Measurements from ENCODE around the gene TGOLN2.

Gene TGOLN2

DNA sequence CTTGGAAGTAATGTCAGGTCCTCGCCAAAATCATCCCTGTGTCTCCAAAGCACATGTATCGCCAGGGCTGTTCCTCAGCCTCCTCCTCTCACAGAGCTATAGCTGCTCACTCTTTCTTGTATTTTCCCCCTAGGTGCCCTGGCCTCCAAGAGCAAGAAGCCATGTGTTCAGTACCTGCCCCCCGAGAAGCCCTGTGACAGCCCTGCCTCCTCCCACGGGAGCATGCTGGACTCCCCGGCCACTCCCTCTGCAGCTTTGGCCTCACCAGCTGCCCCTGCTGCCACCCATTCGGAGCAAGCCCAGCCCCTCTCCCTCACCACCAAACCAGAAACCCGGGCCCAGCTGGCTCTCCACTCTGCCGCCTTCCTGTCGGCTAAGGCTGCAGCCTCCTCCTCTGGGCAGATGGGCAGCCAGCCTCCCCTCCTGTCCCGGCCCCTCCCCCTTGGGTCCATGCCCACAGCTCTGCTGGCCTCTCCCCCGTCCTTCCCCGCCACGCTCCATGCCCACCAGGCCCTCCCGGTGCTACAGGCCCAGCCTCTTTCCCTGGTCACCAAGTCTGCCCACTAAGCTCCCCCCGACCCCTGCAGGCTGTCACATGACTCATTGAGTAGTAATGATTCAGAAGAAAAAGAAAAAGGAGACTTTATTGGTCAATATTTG lies 18.8 kb downstream of the TGOLN2 start:
- DNase-seq (ENCODE audit: low spot score): no peak

DNA sequence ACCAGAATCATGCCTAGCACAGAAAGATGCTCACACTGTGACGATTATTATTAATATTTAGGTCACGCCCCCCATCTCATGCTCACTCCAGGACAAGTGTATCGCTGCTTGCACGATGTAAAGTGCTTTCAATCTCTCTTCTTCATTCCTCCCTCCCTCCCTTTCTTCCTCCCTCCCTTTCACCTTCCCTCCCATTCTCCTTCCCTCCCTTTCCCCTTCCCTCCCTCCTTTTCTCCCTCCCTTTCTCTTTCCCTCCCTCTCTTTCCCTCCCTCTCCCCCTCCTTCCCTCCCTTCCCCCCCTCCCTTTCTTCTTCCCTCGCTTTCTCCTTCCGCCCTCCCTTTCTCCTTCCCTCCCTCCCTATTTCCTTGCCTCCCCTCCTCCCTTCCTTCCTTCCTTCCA lies 19.6 kb downstream of the TGOLN2 start:
- DNase-seq (ENCODE audit: low spot score): no peak

DNA sequence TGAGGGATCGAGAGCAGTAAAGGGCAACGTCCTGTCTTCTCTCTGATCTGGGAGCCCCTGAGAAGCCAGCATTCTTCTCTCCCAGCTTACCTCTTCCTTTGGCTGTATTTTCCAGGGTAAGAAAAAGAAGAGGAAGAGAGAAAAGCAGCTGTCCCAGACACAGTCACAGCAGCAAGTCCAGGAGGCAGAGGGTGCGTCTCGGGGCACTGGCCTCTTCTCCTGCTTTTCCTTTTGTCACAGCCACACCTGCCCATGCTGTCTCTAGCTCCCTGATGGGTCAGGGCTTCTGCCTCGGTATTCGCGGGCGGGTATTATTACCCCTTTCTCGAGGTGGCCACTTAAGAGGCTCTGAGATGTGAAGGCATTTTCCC lies 20.3 kb downstream of the TGOLN2 start:
- DNase-seq (ENCODE audit: low spot score): no peak

DNA sequence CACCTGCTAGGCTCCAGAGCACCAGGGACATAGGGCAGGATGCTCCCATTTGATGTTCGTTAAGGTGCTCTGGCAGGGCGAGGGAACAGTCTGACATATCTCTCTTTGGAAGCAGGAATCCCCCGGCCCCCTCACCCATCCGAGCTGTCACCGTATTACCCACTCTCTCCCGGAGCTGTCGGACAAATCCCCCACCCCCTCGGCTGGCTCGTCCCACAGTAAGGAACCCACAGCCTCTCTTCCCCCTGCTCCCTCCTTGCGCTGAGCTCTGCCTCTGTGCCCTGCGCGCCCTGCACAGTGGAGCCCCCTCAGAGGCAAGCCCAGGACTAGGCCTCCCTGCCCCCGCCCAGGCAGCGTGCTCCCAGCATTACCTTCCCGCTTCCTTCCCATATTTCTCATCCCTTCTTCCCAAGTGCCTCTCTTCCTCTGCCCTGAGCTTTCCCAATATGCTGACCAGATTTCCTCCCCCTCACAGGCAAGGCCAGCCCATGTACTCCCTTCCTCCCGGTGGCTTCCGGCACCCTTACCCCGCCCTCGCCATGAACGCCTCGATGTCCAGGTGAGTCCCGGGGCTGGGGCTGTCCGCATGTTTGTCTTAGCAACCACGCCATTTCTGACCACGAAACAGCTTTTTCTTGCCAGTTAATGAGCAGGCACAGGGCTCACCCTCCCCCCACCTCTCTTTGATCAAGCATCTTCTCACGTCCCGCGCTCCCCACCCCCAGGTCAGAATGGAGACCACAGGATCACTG lies 23.8 kb downstream of the TGOLN2 start:
- no peak for DNase-seq (ENCODE audit: low spot score)

DNA sequence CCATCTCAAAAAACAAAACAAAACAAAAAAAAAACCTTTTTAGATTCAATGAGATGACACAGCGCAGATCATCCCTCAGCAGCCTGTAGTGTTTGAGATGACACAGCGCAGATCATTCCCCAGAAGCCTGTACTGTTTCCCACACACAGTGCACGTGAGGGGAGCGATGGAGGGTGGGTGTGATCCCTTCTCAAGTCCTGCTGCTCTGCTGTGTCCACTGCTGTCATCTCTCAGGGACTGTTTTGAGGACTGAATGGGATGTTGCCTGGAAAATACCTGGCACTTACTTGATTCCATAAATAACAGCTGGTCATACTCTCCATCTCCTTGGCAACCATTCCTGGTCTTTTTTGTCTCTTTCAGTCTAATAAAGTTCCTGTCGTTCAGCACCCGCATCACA lies 25.7 kb downstream of the TGOLN2 start:
- no peak for DNase-seq (ENCODE audit: low spot score)

DNA sequence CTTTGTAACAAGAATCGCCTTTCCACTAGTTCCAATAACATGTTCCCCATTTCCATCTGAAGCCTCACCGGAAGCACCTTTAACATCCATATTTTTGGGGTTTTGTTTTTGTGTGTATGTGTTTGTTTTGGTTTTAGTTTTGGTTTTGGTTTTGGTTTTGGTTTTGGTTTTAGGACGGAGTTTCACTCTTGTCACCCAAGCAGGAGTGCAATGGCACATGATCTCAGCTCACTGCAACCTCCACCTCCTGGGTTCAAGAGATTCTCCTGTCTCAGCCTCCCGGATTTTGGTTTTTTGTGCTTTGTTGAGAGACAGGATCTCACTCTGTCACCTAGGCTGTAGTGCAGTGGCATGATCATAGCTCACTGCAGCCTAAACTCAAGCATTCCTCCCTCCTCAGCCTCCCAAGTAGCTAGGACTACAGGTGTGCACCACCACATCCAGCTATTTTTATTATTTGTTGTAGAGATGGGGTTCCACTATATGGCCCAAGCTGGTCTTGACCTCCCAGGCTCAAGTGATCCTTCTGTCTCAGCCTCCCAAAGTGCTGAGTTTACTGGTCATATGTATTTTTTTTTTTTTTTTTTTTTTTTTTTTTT lies 36.3 kb downstream of the TGOLN2 start:
- peak; percentile 39 for DNase-seq (ENCODE audit: low spot score)

DNA sequence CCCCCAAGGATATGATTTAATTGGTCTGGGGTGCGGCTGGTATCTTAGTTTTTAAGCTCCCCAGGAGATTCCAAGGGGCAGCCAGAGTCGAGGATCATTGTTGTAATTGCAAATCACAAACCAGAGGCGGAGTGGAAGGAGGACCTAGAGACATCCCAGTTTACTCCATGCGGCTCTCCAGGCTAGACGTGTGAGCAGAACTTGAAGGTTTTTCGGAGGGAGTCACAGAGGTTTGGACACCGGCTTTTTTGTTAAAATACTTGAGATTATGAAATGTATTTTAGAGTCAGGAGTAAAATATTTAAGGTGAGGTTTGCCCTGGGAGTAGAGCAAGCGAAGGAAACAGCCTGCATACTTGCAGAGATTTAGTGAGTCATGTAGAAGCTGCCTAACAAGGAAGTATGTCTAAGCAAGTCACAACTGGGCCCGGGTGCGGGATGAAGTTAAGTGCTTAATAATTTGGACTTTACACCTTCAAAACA lies 39.5 kb downstream of the TGOLN2 start:
- DNase-seq (ENCODE audit: low spot score): no peak

DNA sequence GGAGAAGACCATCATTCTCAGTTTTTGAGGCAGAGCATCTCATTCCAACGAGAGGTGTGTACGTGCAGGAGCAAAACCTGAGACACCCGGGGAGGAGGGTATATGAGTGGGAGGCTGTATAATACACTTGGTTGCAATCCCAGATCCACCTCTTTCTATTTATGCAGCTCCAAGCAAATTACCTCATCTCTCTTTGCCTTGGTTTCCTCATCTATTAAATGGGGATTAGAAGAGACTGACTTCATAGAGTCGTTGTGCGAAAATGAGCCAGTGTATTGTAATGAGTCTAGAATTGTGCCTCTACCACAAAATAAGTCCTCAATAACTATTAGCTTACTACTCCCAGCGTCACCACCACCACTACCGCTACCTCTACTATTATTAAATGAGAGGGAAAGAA lies 40.1 kb downstream of the TGOLN2 start:
- DNase-seq (ENCODE audit: low spot score): no peak

DNA sequence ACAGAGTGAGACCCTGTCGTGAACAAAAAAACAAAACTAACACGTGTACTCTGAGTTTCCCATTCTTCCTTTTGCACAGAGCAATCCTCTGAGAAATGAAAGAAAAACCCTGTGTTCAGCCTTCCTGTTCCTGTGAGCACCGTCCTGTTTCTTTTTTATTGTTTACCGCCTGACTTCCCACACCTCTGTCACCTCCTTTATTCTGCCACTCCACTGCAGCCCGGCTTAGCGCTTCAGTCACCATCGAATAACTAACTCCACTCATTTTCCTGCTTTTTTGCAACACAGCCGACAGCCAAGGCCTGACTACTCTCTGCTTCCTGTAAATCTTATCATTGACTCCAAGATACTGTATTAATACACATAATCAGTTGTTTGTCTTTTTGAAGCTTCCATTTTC lies 40.9 kb downstream of the TGOLN2 start:
- DNase-seq (ENCODE audit: low spot score): no peak

DNA sequence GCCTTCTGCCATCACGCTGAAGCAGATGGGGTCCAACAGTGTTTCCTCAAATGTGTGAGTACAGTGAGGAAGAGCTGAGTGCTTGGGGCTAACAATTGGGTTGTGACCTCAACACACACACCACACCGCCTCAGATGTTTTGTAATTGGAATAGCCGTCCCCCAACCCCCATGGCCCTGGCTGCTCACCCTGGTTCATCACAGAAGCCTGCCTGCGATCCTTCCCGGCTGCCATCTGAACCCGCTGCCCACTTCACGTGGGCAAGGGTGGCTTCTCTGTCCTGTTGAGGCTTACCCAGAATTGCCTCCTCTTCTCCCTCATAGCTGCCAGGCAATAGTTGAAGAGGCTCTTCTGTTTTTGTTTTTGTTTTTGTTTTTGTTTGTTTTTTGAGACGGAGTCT lies 44.1 kb downstream of the TGOLN2 start:
- DNase-seq (ENCODE audit: low spot score): no peak

DNA sequence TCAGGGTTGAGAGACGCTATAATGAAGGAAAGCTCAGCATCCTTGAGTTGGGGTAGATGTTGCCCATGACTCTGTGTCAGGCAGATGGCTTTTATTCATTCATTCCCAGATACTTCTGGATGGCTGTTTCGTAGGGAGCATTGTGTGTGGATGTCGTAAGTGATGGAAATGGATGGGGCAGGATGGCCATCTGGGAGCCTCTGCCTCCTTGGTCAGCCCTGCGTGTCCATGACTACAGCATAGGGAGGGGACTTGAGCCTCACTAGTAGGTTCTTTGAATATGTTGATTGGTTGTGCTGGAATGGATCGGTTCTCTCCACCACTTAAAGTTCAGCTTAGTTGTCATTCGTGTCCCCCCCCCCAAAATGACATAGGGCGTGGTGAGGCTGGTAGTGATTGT lies 44.9 kb downstream of the TGOLN2 start:
- no peak for DNase-seq (ENCODE audit: low spot score)

DNA sequence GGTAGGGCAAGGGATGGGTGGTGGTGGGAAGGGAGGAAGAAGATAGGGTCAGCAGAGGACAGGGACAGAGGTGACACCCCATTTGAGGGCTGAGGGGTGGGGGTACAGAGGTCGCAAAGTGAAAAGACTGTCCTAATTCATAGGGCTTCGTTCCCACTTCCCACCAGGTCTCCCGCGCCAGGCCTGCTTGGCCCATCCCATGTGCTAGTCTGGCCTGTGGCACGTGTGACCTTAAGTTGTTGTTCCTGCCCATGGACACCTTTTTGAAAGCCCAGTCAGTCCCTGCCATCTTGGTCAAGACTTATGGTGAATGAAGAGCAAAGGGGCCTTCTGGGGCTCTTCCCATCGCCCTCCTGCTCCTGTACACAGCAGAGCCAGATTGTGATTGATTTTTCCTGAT lies 46.2 kb downstream of the TGOLN2 start:
- DNase-seq (ENCODE audit: low spot score): no peak

DNA sequence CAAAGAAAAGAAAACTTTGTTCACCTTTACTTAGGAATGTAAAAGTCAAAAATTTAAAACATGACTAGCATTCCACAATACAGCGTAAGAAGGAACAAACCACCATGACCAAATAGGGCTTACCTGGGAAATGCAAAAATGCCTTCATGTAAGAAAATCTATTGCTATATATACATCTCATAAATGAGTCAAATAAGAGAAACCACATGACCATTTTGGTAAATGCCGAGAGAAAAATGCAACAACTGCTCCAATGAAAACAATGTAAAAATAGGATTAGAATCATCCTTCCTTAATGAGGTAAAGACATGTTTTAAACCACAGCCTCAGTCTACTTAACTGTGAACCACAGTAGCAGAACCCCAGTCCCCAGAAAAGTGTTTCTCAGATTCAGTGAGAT lies 49.4 kb downstream of the TGOLN2 start:
- DNase-seq (ENCODE audit: low spot score): no peak

DNA sequence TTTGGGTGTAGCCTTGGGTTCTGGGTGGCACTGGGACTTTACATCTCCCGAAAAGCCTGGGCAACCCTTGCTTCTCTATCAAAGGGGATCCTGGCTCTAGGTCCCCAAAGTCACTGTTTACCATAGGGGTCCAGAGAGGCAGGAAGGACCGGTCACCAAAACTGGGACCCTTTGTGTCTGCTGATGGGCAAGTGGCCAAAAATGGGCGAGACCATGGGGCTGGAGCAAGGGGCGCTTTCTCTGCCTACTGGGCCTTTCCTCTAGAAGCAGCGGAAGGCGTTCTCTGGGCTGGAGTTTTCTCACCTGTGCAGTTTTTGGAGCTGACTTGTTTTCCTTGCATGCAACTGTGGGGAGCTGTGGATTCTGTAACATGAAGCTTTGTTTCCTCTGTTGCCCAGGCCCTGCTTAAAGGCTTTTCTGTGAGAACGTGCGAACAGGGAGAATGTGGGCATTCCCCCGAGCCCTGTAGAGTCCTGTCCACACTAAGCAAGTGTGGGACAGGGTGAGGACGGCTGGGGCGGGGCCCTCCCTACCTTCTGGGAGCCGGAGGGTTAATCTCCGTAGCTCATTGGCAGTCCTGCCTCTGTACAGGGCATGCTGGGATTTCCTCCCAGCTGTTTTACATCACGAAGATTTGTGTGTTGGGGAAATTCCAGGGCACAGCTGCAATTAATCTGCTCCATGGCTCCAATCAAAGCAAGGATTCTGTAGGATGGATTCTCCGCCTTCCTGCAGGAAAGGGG lies 50.2 kb downstream of the TGOLN2 start:
- DNase-seq (ENCODE audit: low spot score): no peak

DNA sequence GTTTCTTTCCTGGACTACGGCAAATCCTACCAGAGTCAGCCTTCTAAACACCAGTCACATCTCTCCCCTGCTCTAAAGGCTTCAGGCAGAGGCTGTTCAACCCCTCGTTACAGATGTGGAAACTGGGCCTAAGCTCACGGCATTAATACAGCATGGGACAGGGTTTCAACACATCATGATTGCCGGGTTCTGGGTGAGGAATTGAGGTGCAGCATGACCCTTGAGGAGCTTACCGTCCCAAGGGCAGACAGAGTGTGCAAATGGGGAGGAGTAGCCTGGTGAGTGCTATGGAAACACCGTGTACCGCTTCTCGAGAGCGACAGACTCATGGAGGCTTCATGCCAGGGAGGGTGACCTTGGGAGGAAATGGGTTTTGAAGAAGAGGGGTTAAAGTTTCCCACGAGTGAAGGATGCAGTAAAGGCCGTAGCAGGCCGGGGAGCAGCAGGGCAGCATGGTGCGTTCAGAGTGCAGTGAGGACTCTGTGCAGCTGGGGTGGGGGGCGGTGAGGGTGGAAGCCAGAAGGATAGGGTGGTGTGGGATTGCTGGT lies 51.1 kb downstream of the TGOLN2 start:
- no peak for DNase-seq (ENCODE audit: low spot score)

DNA sequence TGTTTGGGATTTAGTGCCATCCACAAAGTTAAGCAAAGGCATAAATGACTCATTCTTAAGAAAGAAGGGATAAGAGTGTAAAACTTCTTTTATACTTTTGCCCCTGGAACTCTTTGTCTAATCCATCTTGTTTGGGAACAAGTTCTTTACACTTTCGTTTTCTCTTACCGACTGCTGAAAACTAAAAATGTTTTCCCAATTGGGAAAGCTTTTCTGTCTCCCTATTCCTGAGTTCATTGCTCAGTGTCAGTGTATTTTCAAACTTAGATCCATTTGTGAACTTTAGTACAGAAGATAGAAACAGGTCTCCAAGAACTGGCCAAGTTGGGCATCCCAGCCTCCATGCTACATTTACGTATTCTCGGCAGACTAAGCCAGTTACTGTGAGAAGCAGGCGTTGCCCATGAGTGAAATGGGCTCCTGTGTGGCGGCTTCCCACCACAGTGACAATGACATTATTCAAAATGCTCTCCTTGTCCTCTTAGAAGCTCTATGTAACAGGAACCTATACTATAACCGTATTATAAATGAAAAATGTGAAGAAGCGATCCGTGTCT lies 51.7 kb downstream of the TGOLN2 start:
- DNase-seq (ENCODE audit: low spot score): no peak

DNA sequence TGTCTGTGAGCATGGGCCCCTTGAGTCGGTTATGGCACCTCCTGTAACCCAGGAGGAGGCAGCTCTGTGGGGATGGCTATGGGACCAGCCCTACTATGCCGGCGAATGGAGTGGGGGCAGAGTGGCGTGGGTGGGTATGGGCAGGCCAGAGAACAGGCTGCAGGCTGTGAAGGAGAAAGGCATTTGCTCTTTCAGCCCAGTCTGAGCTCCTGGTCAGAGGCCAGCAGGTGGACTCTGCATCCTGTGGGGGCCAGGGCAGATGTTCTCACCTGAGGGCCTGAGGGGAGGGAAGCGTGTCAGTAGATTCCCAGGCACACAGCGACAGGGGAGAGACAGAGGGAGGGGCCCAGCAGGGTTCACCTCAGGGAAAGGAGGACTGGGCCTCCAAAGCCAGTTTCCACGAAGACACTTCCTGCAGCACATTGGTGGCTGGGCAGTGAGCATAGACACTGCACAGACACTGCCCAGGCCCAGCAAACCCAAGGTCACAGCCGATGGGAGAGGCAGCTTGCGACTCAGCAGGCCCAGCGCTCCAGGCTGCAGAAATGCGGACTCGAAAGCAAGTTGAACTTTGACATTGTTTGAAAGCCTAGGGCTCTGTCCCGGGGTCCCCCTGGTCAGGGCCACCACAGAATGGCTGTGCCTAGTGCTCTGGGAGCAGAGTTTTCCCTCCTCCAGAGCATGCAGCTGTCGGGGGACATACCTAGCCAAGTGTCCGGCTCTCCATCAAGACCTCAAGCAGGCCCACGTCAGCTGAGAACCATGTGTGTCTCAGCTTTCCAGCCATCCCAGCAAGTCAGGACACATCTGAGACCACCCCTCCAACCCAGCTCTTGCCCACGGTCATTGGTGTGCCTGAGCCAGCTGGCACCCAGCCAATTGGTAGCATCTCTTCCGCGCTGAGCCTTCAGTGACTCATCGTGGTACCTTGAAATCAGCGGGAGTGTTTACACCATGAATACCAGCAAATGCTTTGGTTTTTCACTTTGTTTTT lies 53.8 kb downstream of the TGOLN2 start:
- peak; percentile 14 for DNase-seq (ENCODE audit: low spot score)

DNA sequence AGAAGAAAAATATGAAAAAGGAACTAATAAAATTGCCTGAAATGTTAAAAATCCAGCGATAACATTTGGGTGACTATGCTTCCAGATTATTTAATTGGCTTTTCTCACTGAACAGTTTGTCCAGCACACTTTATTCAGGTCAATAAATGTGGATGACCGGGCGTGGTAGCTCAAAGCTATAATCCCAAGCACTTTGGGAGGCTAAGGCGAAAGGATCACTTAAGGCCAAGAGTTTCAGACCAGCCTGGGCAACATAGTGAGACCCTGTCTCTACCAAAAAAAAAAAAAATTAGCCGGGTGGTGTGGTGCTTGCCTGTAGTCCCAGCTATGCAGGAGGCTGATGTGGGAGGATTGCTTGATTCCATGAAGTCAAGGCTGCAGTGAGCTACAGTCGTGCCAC lies 55.4 kb downstream of the TGOLN2 start:
- DNase-seq (ENCODE audit: low spot score): no peak

DNA sequence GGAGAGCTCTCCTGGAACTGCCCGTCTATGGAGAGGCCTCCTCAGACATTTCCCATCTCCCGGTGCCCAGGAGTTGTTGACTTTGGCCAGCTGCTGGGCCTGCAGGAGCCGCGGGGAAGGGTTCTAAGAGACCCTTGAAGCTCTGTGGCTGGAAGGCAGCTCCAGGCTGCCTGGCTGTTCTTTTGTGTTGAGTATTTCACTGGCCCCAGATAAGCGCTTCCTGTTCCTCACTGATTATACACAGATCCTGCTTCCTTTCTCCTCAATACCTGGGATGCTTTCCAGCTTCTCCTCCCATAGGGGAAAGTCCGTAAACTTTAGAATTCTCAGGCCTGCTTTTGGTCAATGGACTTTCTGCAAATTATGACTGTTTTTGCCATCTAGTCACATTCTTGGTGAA lies 57.8 kb downstream of the TGOLN2 start:
- DNase-seq (ENCODE audit: low spot score): no peak

Measured in activated CD4-positive, alpha-beta T cell treated with anti-CD3 and anti-CD28 coated beads, Interleukin-2, Interleukin-4, amounts not matched to agents 100 ng/mL and 50 ng/mL, durations not matched to agents 16 hours and 8 hours (primary cell).